Measurements from ENCODE around the gene APBA2. TPM values are rescaled to one million over a fixed set of nuclear protein-coding genes. Genes with fewer than 3 reads are reported as not detected.

The APBA2 gene
- total and polyA plus RNA-seq, 8 donors: 0.45 to 13.3 (median 2.0) TPM; not detected in 1

- intact Hi-C loops (cut with DNase I; ENCODE audit: low total_unique reads): no loop called here
- TF ChIP-seq POLR2AphosphoS5 (IDR thresholded peaks at IDR 0.05): no peak
- H3K36me3 ChIP-seq: no peaks in the 10 kb centered on the region
- no peak overlapping the region for H3K27ac ChIP-seq
- peaks cover 0 to 30% (median 0%) of the 10 kb centered on the region in 3 donors for H3K27me3 ChIP-seq
- H3K9me3 ChIP-seq: no peaks in the 10 kb centered on the region
- no peak for DNase-seq
- 75 to 79% (median 77%) methylated on average over 9 to 12 of the region's 12 CpGs for WGBS, 5 donors
- no peaks in the 10 kb centered on the region for H3K4me1 ChIP-seq
- H3K4me3 ChIP-seq: no peak overlapping the region
Observed at GRCh38 chr15:28921919-28922706, 36.3 kb downstream of the APBA2 start.

- Histone ChIP-seq H3K27me3 (peaks cover 0 to 29% (median 0%) of the 10 kb centered on the region in 3 donors), H3K36me3 (no peaks in the 10 kb centered on the region), H3K27ac (no peak overlapping the region), H3K4me1 (no peaks in the 10 kb centered on the region), H3K4me3 (no peak overlapping the region), H3K9me3 (no peaks in the 10 kb centered on the region)
- WGBS, 5 donors: 68 to 81% (median 77%) methylated on average over 5 of the region's 5 CpGs
- no peak for TF ChIP-seq POLR2AphosphoS5 (IDR thresholded peaks at IDR 0.05)
- TF ChIP-seq CTCF (IDR thresholded peaks at IDR 0.05): no peak
- no peak for TF ChIP-seq EP300 (IDR thresholded peaks at IDR 0.05)
- no peak for TF ChIP-seq POLR2A (IDR thresholded peaks at IDR 0.05)
- DNase-seq: no peak
- intact Hi-C loops (cut with DNase I; ENCODE audit: low total_unique reads): no loop called here
Observed at GRCh38 chr15:28922707-28923012, 36.9 kb downstream of the APBA2 start.

- Histone ChIP-seq H3K27me3 (peaks cover 0 to 29% (median 0%) of the 10 kb centered on the region in 3 donors), H3K4me1 (no peaks in the 10 kb centered on the region), H3K9me3 (no peaks in the 10 kb centered on the region), H3K27ac (no peak overlapping the region), H3K36me3 (no peaks in the 10 kb centered on the region), H3K4me3 (no peak overlapping the region)
- intact Hi-C loops (cut with DNase I; ENCODE audit: low total_unique reads): no loop called here
- TF ChIP-seq POLR2AphosphoS5 (IDR thresholded peaks at IDR 0.05) (no peak), CTCF (IDR thresholded peaks at IDR 0.05) (no peak), POLR2A (IDR thresholded peaks at IDR 0.05) (no peak), EP300 (IDR thresholded peaks at IDR 0.05) (no peak)
- DNase-seq: no peak
- 69 to 84% (median 79%) methylated on average over 8 of the region's 8 CpGs for WGBS, 5 donors
Observed at GRCh38 chr15:28923726-28924280, 38.0 kb downstream of the APBA2 start.

- H3K4me1 ChIP-seq: no peaks in the 10 kb centered on the region
- H3K27me3 ChIP-seq: peaks cover 0 to 16% (median 0%) of the 10 kb centered on the region in 3 donors
- DNase-seq: no peak
- intact Hi-C loops (cut with DNase I; ENCODE audit: low total_unique reads): no loop called here
- H3K9me3 ChIP-seq: no peaks in the 10 kb centered on the region
- TF ChIP-seq POLR2A (IDR thresholded peaks at IDR 0.05): no peak
- no peak for TF ChIP-seq EP300 (IDR thresholded peaks at IDR 0.05)
- TF ChIP-seq POLR2AphosphoS5 (IDR thresholded peaks at IDR 0.05): no peak
- no peak for TF ChIP-seq CTCF (IDR thresholded peaks at IDR 0.05)
- H3K27ac ChIP-seq: no peak overlapping the region
- no peaks in the 10 kb centered on the region for H3K36me3 ChIP-seq
- 62 to 83% (median 80%) methylated on average over 5 of the region's 5 CpGs for WGBS, 5 donors
- H3K4me3 ChIP-seq: no peak overlapping the region
Observed at GRCh38 chr15:28927043-28927442, 41.3 kb downstream of the APBA2 start.

GRCh38 chr15:28929200-28929599 is 43.4 kb downstream of the APBA2 start:
- TF ChIP-seq POLR2AphosphoS5 (IDR thresholded peaks at IDR 0.05) (no peak), CTCF (IDR thresholded peaks at IDR 0.05) (no peak), EP300 (IDR thresholded peaks at IDR 0.05) (no peak), POLR2A (IDR thresholded peaks at IDR 0.05) (no peak)
- 88 to 94% (median 92%) methylated on average over 9 to 10 of the region's 10 CpGs for WGBS, 5 donors
- intact Hi-C loops (cut with DNase I; ENCODE audit: low total_unique reads): no loop called here

More at GRCh38 chr15:28929200-28929599, 43.4 kb downstream of the APBA2 start:
- no peak for DNase-seq
- Histone ChIP-seq H3K27ac (no peak overlapping the region), H3K9me3 (peaks cover 0 to 9% (median 3%) of the 10 kb centered on the region in 4 donors), H3K36me3 (no peaks in the 10 kb centered on the region), H3K4me3 (no peak overlapping the region), H3K4me1 (no peaks in the 10 kb centered on the region), H3K27me3 (peaks cover 0 to 16% (median 0%) of the 10 kb centered on the region in 3 donors)

All from stomach (tissue), 9 donors.